GM08714 (cell line): ENCODE data around the gene PIGQ.

ENCODE experiments used
- H3K4me3 ChIP-seq: fragments of 200-500 bp; sonication (Bioruptor generic); 2 replicates; pipeline ENCODE4 v1.5.1; 2014; ENCODE audit warnings: mild to moderate bottlenecking, low read length, inconsistent platforms
- ZNF274 ChIP-seq: IDR thresholded peaks from 2 replicates; pipeline ENCODE4 v1.6.1; 2012; ENCODE audit warnings: mild to moderate bottlenecking, low read depth, low read length

PIGQ gene

DNA sequence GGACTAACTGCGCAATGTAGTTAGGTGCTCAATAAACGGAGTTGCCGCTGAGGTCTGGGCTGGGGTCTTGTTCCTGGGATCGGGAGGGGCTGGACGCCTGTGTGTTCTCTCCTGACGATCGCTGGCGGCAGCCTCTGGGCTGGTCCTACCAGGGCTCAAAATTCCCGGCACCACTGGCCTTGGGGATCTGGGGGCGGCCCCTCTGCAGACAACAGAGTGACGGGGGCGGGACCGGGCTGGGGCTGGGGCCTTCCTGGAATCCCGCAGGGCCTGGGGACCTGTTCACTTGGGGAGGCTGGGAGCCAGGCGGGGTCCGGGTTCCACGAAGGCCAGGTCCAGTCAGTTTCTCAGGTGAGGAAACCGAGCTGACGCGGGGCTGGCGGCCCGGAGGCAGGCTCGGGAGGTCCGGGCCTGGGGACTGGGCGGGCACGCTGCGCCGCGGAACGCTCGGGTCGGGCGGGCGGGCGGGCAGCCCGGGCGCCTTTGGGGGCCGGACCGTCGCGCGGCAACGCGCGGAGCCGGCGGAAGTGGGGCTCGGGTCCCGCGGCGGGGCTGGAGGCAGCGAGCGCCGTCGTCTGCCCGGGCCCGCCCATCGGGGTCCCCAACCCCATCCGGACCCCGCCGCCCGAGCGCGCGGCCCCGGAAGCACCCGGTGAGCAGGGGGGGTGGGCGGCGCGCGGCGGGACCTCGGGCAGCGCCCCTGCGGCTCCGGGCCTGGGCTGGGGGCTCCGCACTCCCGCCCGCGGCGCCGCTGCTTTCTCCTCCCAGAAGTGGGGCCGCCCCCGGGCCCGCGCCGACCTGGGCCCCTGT, at the start of gene PIGQ:
Gene PIGQ (plus strand): TSS at position 524 of the 810 bp plus-strand sequence. CDS start 4,107 bp downstream, outside the sequence.
- peak within 1 kb of the TSS; percentile 98 for H3K4me3 ChIP-seq
- TF ChIP-seq ZNF274: no peak

DNA sequence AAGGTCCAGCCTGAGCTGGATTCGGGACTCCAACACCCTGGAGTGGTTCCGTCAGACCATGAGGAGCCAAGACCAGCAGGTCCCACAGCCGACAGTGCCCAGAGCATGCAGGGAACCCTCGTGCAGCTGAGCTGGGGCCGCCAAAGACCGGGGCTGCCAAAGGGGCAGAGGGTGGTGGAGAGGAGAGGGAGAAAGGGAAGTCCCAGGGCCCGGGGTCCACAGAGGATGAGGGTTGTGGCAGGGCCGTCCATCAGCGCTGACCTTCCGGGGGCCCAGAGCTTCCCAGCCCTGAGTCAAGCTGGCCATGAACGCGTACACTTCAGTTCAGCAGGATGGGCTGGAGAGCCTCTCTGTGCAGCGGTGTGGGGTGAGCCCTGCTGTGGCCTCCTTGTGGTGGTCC, 48.9 kb upstream of the PIGQ start:
- no peak overlapping the region for H3K4me3 ChIP-seq
- no peak for TF ChIP-seq ZNF274

DNA sequence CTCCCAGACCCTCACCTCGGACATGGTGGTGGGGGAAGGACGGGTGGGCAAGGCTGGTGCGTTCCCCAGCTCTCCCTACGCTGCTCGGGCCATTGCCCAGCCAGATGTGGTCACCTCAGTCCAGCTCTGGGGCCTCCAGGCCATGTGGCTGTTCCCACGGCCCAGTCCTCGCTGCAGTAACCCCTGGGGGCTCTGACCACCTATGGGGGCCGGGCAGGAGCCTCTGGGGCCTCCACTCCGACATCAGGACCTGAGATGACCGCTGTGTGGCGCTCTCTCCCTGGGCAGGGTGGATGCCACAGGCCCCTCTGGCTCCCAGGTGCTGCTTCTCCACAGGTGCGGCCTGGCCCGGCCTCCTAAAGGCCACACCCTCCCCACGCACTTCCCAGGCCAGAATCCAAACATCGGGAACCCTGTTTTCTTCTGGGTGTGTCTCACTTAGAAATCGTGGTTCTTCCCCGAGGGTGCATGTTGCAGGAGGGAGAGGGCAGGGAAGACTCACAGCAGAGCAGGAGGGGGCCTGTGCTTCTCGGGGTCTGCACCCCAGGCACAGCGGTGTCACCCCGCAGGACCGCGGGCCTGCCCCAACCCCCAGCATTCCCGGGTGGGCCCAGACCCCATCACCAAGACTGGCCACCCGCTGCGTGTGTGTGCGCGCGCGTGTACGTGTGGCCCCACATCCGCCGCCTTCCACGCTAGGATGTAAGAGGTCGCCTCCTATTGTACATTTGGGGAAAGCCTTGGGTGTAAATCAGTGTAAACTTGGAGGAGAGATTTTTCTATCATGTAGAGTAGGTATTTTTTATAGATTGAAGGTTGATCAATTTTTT, 48.2 kb upstream of the PIGQ start:
- H3K4me3 ChIP-seq: no peak overlapping the region
- TF ChIP-seq ZNF274: no peak

DNA sequence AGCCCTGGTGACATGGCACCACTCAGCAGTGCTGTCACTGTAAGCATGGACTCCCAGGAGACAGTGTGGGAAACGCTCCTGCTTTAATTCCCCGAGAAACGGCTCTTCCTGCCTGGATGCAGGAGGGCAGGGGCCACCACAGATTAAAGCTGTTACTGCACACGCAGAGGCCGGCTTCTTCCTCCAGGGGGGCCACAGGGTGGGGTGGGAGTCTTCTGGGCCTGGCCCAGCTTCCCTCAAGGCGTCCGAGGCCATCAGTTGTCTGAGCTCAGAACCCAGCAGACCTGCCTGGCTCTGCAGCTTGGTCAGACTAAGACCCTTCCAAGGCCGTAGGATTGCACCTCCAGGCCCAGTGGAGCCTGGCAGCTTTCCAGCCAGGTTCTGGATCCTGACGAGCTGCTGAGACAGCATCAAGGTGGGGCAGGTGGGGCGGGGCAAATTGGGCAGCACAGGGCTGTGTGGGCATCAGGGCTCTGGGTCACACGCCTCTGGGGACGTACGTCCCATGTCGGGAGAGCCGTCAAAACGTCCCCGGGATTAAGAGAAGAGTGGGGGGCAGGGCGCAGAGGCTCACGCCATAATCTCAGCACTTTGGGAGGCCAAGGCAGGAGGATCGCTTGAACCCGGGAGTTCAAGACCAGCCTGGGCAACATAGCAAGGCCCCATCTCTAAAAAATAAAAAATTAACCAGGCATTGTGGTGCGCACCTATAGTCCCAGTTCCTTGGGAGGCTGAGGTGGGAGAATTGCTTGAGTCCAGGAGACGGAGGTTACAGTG, 47.3 kb upstream of the PIGQ start:
- H3K4me3 ChIP-seq: no peak overlapping the region
- TF ChIP-seq ZNF274: no peak

DNA sequence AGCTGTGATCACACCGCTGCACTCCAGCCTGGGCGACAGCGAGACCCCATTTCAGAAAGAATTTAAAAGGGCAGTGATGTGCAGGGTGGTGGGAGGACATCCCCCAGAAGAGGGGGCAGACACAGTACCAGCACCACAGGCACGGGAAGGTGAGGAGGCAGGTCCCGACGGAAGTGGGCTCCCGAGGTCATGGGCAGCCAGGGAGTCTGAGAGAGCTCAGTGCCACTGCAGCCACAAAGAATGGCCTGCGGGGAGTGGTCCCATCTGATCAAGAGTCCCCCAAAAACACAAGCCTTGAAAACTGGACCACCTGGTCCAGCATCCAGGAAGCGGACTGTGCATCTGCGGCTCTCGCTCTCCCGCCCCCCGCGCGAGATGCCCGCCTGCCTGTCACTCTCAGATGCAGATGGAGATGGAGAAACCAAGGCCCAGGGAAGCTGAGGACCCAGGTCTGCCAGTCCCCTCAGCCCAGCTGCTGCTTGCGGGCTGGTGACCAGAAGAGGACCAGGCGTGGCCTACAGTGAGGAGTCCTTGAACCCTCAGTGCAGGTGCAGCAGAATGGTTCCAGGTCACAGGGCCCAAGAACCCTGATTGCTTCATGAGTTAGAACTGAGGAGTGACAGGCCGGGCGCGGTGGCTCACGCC, 46.5 kb upstream of the PIGQ start:
- no peak for TF ChIP-seq ZNF274
- H3K4me3 ChIP-seq: no peak overlapping the region

DNA sequence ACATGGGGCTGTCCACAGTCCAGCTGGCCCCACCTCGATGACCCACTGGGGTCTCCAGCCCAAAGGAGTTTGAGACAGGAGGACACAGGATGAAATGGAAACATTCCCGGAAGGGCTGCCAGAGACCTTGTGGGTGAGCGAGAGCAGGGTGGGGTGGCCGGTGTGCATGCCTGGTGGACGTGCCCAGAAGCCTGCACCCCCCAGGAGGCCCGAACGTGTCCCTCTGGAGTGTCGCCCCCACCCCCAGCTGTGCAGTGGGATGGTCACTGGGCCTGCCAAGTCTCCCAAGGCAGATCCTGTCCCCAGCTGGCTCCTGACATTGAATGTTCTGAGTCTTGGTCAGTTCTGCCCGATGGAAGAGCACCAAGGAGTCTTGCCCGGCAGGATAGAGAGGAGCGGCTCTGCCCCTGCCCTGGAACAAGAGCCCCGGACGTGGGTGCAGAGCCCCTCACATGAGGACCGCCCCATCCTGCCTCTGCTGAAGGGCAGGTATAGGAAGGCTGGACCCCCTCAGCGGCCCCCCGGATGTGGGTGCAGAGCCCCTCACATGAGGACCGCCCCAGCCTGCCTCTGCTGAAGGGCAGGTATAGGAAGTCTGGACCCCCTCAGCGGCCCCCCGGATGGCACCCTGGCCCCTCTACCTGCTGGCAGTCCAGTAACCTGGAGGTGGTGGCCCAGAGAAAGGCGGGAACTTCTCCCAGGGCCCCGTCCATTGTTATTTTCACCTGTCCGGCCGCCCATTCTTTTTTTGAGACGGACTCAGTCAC, 45.3 kb upstream of the PIGQ start:
- no peak for TF ChIP-seq ZNF274
- H3K4me3 ChIP-seq: no peak overlapping the region

DNA sequence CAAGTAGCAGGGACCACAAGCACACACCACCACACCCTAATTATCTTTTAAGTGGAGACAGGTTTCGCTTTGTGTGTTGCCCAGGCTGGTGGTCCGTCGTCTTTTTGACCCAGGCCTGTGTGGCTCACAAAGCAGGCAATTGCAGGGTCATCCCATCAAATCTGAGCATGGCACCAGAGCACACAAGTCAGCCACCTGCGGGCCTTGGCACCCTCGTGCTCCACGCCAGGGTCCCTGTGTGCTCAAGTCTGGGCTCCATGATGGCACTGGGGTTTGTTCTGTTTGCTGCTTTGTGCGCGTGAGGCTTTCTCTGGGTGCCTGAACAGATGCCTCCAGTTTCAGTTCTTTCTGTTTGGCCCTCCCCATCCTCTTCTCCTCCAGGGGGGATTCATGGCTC, 44.6 kb upstream of the PIGQ start:
- no peak overlapping the region for H3K4me3 ChIP-seq

DNA sequence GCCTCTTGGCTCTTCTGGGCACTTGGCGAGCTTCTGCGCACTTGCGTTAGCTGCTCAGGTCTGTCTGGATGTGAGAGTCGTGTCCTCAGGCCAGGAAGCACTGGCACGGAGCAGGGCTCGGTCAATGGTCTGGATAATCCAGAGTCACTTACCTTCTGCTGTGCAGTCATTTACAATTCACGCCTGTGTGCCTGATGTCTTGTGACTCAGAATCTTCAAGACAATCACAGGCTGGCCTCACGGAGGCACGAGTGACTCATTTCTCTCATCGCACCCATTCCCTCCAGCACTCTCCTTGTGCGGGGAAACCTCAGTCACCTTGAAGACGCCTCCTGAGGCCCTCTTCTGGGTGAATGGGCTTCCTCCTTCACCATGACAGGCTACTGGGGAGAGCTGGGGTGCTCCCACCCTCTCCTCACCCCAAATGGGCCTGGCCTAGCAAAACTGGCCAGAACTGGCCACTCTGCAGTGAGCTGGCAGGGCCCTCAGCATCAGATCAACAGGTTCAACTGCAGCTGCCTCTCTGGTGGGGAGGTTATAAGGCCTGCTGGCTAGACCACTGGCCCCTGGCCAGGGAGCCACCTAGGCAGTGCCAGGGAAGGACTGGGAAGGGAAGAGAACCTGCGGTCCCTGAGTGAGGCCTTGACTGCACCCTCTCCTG, 44.1 kb upstream of the PIGQ start:
- no peak for TF ChIP-seq ZNF274
- peak overlapping the region; percentile 67; the same call in 1 of the 2 replicates for H3K4me3 ChIP-seq

More for the DNA sequence above, 44.6 kb upstream of the PIGQ start:
- TF ChIP-seq ZNF274: no peak

DNA sequence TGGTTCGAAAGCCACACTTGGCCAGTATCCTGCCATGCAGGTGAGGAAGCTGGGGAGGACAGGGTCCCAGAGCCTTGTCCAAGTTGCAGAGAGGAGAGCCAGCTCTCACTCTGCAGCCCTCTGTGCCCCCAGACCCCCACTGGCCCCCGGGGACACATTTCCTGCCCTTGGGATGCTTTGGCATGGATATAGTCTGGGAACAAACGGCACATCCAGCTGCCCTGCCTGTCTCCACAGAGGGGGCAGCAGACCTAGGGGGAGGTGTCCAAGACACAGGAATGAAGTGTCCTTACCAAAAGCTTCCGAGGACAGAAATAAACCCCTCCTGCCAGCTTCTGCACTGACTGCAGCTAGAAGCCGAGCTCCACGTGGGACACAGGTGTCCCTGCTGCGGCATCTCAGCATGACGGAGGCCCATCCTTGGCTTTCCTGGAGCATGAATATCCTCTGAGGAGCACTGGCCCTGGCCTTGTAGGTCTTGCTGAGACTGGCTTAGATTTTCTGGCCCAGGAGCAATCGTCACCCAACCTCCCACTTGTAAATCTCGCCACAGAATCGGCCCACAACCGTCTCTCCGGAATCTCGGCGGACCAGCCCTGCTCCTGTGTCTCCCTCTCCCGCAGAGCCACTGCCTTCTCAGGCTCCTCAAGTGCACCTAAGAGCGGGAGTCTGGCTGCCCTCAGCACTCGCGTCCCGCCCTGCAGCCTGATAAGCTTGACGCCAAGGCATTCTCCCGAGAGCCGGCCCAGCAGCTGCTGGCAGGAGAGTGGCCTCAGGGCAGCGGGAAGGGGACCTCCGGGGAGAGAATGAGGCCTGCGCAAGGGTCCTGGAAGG, 43.4 kb upstream of the PIGQ start:
- TF ChIP-seq ZNF274: no peak

DNA sequence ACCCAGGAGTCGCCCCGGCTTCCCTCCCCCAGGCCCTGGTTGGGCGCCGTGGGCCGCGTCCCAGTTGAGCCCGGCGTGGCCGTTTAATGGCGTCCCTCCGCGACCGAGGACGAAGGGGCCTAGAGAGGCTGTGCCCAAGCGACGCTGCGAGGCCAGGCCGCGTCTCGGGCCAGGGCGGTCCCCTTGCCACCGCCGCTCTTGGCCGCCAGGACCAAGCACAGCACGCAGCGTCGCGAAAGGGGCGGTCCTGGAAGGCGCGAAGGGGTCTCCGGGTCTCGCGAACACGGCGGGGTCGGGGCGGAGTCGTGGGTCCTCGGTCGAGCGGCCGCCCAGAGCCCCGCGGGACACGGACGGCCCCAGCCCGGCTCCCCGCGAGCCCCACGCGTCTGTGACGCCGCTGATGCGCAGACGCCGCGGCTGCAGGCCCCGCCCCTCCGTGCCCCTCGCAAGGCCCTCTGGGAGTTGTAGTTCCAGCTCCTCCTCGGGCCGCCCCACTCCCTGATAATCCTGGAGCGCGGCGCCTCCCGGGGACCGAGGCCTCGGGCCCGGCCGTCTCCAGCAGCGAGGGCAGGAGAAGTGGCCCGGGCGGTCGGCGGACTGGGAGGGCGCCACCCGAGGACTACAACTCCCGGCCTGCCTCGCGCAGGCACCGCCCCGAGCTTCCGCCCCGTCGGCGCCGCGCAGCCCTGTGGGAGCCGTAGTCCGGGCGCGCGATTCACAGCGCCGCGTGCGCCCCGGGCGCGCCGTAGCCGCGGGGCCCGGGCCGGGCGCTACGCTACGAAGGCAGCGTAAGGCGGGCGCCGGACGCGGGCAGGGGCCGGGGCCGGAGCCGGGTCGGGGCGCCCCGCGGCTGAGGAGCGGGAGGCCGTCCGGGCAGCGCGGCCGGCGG, 42.5 kb upstream of the PIGQ start, which contains the start of gene CAPN15:
Gene CAPN15 (plus strand): TSS at position 698 of the 889 bp plus-strand sequence. CDS start 19,127 bp downstream, outside the sequence.
- no peak for TF ChIP-seq ZNF274
- peak within 1 kb of the TSS; percentile 67 for H3K4me3 ChIP-seq

More for the DNA sequence above, 43.4 kb upstream of the PIGQ start:
- H3K4me3 ChIP-seq: peak overlapping the region; percentile 67
